Lung (tissue), 12 donors: ENCODE measurements around the gene GLCE. TPM values are rescaled to one million over a fixed set of nuclear protein-coding genes. Genes with fewer than 3 reads are reported as not detected.

Source experiments
- ATAC-seq: fragments of 200-7000 bp; cut with Tn5 transposase; one replicate; pipeline ENCODE4 v1.9.1; 2020; ENCODE audit warnings: moderate number of reproducible peaks; ENCODE audit not compliant: insufficient read depth, low FRiP score
- DNase-seq, 3 donors: peaks; one replicate each; pipeline ENCODE4 v3.0.0-alpha.2; 2013 to 2017
- H3K27ac ChIP-seq, 2 donors: one replicate each; pipeline ENCODE4 v1.5.1; 2013; ENCODE audit warnings: mild to moderate bottlenecking in 2 of 2, moderate library complexity in 2 of 2, control low read depth in 1 of 2, inconsistent platforms in 1 of 2, low read depth in 1 of 2, low read length in 1 of 2
- H3K27me3 ChIP-seq, 3 donors: one replicate each; pipeline ENCODE4 v1.5.1; 2013; ENCODE audit warnings: low read length in 2 of 3; ENCODE audit not compliant: control insufficient read depth in 3 of 3, insufficient read depth in 3 of 3
- H3K36me3 ChIP-seq, 4 donors: one replicate each; pipeline ENCODE4 v1.5.1; 2013; ENCODE audit warnings: low read length in 4 of 4, mild to moderate bottlenecking in 1 of 4, moderate library complexity in 1 of 4; ENCODE audit not compliant: control insufficient read depth in 4 of 4, insufficient read depth in 4 of 4
- H3K4me1 ChIP-seq, 5 donors: one replicate each; pipeline ENCODE4 v1.5.1; 2013; ENCODE audit warnings: low read length in 5 of 5, mild to moderate bottlenecking in 2 of 5, moderate library complexity in 1 of 5; ENCODE audit not compliant: control insufficient read depth in 5 of 5, insufficient read depth in 5 of 5
- H3K4me3 ChIP-seq: one replicate; pipeline ENCODE4 v1.5.1; 2013; ENCODE audit warnings: mild to moderate bottlenecking, control low read depth, moderate library complexity
- H3K9ac ChIP-seq, 2 donors: one replicate each; pipeline ENCODE4 v1.5.1; 2013; ENCODE audit warnings: low read length in 2 of 2, control low read depth in 1 of 2; ENCODE audit not compliant: insufficient read depth in 1 of 2
- H3K9me3 ChIP-seq, 4 donors: one replicate each; pipeline ENCODE4 v1.5.1; 2013; ENCODE audit warnings: low read length in 3 of 4, mild to moderate bottlenecking in 1 of 4, moderate library complexity in 1 of 4; ENCODE audit not compliant: control insufficient read depth in 4 of 4, insufficient read depth in 3 of 4
- CTCF ChIP-seq: IDR thresholded peaks from 2 replicates; pipeline ENCODE4 v1.5.1; 2012; ENCODE audit warnings: mild to moderate bottlenecking; ENCODE audit errors: control extremely low read depth, extremely low read depth
- WGBS, 2 donors: extraction: QIAGEN DNeasy Blood & Tissue Kit; methylation state at CpG; one replicate each; pipeline ENCODE4 v1.1.7; 2013; 5-methylcytosine and 5-hydroxymethylcytosine counted together
- polyA plus RNA-seq, 2 donors: library from polyadenylated mRNA; stranded (reverse); fragments of 200-250 nt; gene quantifications; one replicate each; pipeline ENCODE4 v1.2.1, GENCODE V29; 2013
- total RNA-seq, 2 donors: library from RNA; depleted of rRNA in 1 of 2; stranded (reverse); fragments of >200 nt in 1 of 2; gene quantifications; one replicate each; pipeline ENCODE4 v1.2.1, GENCODE V29; 2014 to 2021
- donor health status: control.
- donor health status: control.
- donor health status: Bipolar disorder and iron deficiency.
- donor health status: healthy.
- donor health status: DM: yes; HTN: yes; CAD: no.

The GLCE gene
- total and polyA plus RNA-seq, 4 donors = 13.5 to 76.7 (median 17.9) TPM

- no peak overlapping the region for H3K4me3 ChIP-seq
- H3K9ac ChIP-seq = no peak overlapping the region
- no peak overlapping the region for H3K27ac ChIP-seq
- WGBS, 2 donors = 64 to 78% methylated on average over 4 of the region's 4 CpGs
- TF ChIP-seq CTCF = no peak
- H3K36me3 ChIP-seq = no peaks in the 10 kb centered on the region
- H3K9me3 ChIP-seq = no peaks in the 10 kb centered on the region
- ATAC-seq (no peak), DNase-seq (no peak)
- H3K4me1 ChIP-seq = peaks cover 0 to 4% (median 0%) of the 10 kb centered on the region in 5 donors
- no peaks in the 10 kb centered on the region for H3K27me3 ChIP-seq
Observed at GRCh38 chr15:69116391-69116790, 44.0 kb upstream of the GLCE start.

- 64 to 75% methylated on average over 7 of the region's 7 CpGs for WGBS, 2 donors
- Histone ChIP-seq H3K27ac (no peak overlapping the region), H3K9me3 (no peaks in the 10 kb centered on the region), H3K36me3 (no peaks in the 10 kb centered on the region), H3K4me3 (no peak overlapping the region), H3K9ac (no peak overlapping the region), H3K4me1 (peaks cover 0 to 4% (median 0%) of the 10 kb centered on the region in 5 donors), H3K27me3 (no peaks in the 10 kb centered on the region)
- no peak for ATAC-seq
- peak in 1 of 3 donors; percentile 32 for DNase-seq
- TF ChIP-seq CTCF = no peak
Observed at GRCh38 chr15:69117431-69117871, 43.0 kb upstream of the GLCE start.

GRCh38 chr15:69118089-69118488 is 42.3 kb upstream of the GLCE start:
- H3K9me3 ChIP-seq = no peaks in the 10 kb centered on the region
- H3K9ac ChIP-seq = no peak overlapping the region
- peaks cover 0 to 4% (median 0%) of the 10 kb centered on the region in 5 donors for H3K4me1 ChIP-seq
- no peak for TF ChIP-seq CTCF
- H3K4me3 ChIP-seq = no peak overlapping the region
- DNase-seq = peak in 1 of 3 donors; percentile 36
- ATAC-seq = no peak
- H3K27me3 ChIP-seq = no peaks in the 10 kb centered on the region
- WGBS, 2 donors = 65 to 73% methylated on average over 4 of the region's 4 CpGs
- H3K36me3 ChIP-seq = no peaks in the 10 kb centered on the region
- H3K27ac ChIP-seq = no peak overlapping the region

- H3K27me3 ChIP-seq = no peaks in the 10 kb centered on the region
- no peaks in the 10 kb centered on the region for H3K36me3 ChIP-seq
- ATAC-seq (no peak), DNase-seq (no peak)
- no peak for TF ChIP-seq CTCF
- H3K4me3 ChIP-seq = no peak overlapping the region
- H3K9ac ChIP-seq = no peak overlapping the region
- H3K9me3 ChIP-seq = no peaks in the 10 kb centered on the region
- H3K27ac ChIP-seq = no peak overlapping the region
- peaks cover 0 to 4% (median 0%) of the 10 kb centered on the region in 5 donors for H3K4me1 ChIP-seq
- WGBS, 2 donors = 62 to 72% methylated on average over 2 of the region's 2 CpGs
Observed at GRCh38 chr15:69119001-69119400, 41.4 kb upstream of the GLCE start.
